MV-4-11 (cell line): ENCODE results near the gene DNER.

Source experiments
- DNase-seq: peaks from one replicate; lab custom pipeline; 2025; lab: John Stamatoyannopoulos, UW

Gene DNER

DNA sequence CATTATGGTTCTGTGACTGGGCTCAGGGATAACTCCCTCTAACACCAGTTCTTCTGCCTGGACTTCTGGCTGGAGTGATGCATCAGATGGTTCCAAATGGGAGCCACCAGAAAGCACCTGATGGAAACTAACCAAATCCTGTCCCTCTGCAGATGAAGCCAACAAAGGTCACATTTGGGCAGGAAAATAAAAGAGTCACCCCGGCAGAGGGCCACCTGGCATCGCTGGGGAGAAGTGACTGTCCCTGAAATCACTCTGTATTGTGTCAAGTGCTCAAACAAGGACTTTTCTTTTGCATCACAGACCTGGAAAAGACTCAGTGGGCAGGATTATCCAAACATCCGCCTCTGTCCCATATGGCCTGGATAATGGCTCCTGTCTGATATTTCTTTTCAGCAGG, 47.5 kb downstream of the DNER start:
- DNase-seq, result no peak

DNA sequence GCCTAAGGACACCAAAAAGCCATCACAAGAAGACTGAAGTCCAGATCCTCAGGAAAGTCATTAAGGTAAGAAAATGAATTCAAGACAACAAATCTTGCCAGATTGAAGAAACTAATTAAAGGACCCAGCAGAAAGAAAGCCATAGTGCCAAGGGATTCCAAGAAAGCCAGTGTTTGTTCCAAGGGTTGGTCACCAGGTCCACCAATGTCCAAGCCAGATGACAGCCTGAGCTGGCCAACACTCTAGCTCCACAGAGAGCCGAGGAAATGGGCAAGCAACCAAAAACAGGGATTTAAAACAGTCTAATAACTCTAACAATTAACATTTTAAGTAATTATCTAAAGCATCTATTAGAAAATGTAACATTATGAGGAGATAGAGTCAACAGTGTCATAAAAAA, 49.2 kb downstream of the DNER start:
- no peak for DNase-seq

DNA sequence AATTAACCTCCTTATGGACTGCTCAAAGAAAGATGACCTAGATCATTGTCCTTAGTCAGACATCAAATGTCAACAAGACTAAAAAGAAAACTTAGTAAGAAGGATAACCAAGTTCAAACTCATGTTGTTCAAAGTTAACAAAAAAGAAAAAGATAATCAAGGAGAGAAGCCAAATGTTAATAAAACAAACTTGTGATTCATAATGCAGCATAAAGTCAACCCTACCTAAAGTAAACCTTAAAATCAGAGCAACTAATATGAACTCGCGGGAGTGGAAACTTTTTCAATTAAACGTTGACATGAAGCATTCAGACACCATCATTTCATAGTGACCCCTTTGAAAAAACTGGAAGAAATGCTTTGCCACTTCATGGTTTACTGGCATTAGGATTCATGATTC, 52.9 kb downstream of the DNER start:
- DNase-seq, result no peak

DNA sequence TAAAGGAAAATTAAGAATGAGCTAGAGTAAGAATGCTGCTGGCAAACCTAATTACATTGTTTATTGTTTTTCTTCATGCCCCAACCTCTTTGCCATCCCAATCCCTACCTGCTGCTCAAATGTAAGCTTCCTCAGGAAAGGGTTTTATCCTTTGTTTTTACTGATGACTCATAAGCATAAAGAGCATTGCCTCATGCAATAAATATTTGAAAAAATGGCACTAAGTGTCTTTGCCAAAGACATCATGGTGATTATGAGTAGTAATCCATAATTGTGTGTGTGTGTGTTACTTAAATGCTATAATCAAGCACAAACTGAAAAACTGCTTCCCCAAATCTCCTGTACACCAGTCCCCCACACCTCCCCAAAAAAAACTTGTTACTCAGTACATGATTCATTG, 53.4 kb downstream of the DNER start:
- peak; percentile 21 for DNase-seq

DNA sequence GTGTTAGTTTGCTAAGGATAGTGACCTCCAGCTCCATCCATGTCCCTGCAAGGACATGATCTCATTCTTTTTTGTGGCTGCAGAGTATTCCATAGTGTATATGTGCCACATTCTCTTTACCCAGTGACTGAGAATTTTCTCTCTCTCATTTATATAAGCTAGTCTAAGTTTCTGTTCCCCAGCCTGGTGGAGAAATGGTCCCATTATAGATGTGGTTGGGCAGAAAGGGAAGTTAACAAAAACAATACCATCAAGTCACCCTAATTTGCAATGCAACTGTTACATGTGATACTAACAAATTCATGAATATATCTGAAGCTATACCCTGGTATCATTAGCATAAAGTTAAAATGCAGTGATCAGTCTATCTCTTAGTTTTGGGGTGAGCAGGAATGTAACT, 54.0 kb downstream of the DNER start:
- peak; percentile 89 for DNase-seq

DNA sequence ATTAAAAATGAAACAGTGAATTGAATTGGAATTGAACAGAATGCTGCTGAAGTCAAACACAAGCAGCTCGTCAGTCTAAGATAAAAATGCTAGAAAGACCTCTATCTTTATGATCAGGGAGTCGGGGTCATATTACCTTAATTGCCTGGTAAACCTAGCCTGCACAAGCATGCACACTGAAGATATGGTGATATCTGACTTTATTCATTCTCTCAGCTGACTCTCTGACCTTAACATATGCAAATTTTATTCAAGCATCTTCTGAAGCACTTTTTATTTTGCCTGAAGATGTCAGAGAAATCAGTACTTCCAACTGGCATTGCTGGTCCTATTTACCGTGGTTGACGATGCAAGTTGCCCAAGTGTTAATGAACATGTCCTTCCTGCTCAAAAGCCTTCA, 56.4 kb downstream of the DNER start:
- DNase-seq, result no peak

DNA sequence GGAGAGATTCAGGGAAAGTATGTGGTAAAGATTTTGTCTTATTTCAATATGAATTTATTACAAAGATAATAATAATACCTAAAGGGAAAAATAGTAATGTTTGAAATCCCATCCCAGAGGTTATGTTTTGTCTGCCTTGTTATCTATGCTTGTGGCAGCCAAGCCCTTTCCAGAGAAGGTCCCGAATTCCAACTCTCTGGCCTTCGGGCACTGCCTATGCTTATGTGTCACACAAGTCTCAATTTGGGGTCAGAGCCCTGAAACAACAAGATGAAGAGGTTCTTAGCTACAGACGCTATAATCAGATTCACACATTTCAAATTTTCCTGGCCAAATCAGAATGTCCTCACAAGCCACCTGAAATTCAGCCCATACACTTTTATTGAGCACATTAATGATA, 59.9 kb downstream of the DNER start:
- DNase-seq, result no peak

DNA sequence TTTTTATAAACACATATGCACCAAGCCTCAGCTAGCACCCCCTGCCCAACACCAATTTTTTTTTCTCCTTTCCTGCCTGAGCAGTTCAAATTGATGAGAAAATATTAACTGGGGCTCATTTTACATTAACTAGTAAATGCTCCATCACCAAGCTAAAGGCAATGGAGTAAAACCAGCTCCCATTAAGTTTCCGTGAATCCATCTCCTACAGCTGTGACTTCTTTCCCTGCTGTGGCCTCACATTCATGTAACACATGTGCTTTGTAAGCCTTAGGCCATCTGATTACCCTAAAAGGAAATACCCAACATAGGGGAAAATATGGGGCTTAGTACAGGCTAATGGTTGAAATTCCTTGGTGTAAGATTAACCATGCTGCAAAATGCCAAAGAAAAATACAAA, 60.8 kb downstream of the DNER start:
- no peak for DNase-seq

DNA sequence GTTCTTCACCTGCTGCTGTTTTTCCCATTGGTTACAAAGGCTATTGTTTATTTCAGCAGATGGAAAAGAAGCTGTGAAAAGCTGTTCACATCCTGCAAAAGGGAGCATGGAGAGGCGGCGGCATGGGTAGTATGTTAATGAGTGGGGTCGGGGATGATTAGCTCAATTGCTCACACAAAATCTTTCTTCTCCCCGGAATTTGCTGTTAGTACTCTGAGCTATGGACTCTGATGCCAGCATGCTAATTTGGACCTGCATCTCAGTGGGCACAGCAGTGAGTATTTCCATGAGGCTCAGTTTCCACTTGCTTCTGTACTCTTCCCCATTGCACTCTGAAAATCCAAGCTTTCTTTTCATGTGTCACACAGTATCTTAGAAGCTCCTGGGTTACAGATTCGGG, 61.6 kb downstream of the DNER start:
- no peak for DNase-seq

DNA sequence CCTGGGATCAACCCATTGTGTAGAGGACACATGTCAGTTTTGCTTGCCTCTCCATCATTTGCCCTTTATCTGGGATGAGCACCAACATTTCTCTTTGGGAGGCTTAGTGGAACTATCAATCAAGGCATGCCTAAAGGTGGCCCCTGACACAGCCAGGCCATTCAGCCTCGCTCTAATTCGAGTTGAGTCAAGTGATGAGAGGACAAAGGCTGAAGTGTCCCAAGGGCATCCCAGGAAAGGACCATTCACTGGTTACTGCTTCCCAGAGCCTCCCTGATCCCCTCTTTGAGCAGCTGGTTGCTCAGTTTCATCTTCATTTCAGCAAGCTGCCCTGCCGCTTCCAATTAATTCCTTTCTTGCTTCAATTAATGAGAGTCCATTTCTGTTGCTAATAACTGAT, 63.5 kb downstream of the DNER start:
- no peak for DNase-seq

DNA sequence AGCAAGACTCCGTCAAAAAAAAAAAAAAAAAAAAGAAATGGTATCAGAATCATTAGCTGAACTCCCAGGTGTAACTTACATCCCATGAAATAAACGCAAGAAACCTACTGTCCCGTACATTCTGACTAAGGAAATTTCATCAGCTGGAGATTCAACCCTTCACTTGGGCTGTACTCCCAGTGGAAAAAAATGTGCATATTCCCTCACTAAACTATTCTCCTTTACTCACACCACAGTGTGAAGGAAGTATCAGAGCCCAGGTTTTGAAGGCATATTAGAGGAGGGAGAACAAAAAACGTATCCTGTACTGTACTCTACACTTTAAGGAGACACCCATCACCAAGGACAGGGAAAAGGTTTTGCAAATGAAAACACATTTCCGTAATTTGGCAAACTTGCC, 64.3 kb downstream of the DNER start:
- DNase-seq, result no peak

DNA sequence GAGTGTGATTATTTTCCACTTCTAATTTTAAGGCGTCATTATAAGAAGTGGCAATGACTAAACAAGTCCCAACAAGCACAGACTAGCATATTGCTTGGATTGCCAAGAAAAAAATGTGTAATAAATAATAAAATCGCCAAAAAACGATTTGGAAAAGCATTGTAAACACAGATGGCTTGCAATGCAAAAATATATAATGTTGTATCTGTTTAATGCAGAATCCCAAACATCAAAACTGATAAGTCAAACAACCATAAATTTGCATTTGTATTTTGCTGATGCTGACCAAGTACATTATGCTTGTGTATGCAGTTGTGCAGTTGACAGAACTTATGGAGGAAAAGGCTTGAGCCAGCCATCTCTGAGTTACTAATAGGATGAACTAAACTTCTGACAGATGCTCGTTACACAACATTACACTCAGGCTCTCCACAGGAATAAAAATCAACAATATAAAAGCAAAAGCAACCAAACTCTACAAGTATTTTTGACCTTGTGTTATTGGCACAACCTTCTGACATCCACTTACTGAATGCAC, 68.1 kb downstream of the DNER start:
- no peak for DNase-seq

DNA sequence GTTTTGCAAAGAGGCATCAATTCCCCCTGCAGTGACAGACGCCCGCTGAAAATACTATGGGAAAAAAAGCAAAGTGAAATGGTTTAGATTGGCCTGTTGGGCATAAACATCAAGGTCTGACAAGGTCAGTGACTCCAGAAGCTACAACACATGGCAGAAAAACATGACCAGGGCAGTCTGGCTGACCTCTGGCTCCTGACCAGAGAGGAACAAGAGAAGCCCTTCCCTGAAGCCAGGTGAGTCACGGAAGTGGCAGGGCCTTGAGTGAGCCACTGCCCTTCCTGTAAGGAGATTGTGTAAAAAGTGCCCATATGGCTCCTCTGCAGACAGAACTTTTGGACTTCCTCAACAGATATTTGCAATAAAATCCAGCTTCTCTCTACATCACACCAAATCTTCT, 72.0 kb downstream of the DNER start:
- no peak for DNase-seq

DNA sequence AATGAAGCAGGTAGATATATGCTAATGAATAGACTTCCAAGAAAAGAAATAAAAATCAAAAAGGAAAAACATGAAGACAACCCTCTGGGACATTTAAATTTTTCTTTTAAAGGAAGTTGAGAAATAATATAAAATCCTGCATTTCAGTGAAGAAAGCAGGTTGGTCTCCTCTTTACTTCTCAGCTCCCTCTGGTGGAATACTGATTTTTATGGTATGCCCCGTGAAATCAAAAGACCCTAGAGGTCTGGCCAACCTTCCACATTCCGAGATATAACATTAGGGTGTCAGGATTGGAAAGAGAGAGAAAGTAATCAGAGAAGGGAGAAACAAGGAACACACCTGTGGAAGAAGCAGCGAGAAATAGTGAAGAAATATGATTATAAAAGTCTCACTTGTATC, 72.7 kb downstream of the DNER start:
- no peak for DNase-seq

DNA sequence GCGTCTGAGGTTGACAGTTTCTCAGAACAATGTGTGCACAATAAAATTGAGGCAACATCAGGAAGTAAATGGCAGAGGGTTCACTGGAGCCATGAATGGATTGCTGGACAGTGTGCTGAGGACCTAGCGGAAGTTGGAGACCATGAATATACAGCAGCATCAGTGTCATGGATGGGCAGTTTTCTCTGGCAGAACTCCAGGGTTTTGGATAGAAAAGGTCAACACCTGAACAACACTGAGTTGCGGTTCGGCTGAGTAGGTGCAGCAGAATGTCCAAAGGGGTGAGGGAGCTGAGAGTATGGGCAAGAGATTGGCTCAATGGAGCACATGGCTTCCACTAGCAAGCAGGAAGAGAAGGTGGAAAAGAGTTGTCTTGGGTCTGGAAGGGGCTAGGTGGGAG, 73.7 kb downstream of the DNER start:
- DNase-seq, result no peak

DNA sequence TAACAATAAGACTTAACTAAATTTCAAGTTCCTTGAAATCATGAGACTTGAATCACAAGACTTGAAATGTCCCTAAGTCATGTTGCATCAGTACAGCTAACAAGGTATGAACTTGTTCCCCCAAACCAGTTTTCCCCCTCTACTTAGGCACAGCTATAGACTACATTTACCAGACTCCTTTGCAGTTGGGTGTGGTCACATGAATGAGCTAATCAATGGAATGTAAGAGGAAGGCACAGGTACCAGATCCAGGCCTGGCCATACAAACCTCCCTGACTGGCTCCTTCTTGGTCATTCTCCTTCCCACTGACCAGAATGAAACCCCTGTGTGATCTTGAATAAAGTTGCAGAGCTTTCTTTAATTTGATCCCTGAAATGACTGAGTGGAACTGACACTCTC, 77.8 kb downstream of the DNER start:
- no peak for DNase-seq

DNA sequence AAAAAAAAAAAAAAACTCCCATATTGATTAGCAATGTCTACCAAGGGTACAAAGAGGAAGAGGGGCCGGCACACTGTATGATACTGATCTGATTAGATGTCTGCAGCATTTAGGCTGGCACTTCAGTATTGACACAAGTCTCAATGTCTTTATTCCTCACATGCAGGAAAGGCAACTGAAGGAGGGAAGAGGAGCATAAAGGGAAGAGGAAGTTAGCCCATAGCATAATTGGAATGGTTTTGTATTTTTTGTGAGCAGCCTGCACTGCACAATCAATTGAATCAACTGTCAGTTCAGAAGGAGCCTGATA, 79.0 kb downstream of the DNER start:
- DNase-seq, result no peak

DNA sequence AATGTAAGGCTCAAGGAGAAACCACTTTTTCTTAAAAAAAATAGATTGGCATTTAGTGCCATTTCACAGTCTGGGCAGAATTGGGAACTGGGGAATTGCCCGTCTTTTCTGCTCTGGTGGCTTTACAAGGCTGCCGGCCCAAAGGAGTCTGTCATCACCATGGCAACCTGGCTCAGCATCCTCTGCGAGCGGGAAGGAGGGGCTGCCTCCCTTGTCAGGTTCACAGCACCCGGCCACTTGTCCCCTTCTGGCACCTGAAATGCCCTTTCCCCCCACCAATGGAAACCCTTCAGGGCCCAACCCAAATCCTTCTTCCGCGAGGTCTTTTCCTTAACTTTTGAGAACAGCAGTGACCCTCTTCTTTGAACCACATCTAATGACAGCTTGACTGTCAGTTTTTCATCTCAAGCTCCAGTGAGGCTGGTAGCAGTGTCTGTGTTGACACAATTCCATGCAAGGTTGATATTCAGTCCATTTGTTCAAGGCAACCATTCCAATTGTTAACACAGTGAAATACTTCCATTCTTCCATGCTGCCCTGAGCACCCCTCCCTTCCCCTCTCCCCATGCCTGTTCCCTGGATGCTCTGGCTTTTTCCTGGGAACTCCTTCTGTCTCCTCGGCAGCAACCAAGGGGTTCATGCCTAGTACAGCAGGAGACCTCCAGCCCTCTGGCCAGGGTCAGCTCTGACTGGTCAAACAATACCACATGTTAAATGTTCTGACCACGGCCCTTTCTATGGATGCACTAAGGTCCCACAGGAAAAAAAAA, 79.6 kb downstream of the DNER start:
- no peak for DNase-seq

DNA sequence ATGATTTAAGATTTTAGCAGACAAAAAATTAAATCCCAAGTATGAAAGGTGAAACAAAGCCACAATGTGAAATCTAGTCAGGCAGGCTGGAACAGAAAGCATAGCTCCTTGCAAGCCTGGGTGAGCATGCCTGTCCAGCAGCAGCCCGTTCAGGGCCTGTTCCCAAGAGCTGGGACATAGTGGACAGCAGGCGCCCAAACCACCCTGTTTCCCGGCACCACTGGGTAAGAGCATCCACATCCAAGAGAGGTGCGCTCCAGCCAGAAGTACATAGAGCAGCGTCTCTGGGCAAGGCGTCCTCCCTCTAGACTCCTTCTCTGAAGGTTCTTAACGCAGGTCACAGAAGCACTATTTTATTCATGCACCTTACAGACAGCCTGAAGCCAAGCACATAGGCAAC, 80.8 kb downstream of the DNER start:
- no peak for DNase-seq

DNA sequence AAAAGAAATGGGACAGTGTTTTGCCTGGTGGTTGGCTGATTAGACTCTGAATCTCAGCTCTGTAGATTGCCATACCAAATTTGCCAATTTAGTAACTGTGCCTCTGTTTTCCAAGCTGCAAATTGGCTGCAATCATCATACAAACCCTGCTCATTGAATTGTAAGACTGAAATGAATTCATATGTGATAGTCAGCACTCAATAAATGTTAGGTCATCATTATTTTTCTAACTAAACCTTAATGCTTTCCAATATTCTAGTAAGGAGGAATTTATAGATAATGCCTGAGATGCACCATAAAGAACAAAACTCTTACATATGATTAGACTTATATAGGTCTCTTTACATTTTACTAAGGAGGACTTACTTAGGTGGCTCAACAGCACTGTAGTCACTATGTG, 85.3 kb downstream of the DNER start:
- no peak for DNase-seq

DNA sequence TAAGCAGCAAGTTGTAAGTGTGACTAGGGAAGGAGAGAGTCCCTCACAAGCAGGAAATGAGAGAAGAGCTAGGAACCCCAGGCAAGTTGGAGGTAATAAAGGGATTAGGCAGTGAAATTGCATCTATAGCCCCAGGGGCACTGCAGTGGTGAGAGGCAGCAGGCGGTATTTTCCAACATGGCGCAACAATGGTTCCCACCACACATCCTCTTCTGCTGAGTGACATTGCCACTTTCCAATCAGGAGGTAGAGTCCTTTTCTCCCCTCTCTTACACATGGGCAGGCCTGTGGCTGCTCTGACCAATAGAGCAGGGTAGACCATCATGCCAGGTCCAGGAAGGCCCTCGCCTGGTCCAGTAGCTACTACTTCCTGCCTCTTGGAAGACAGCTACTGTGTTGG, 86.6 kb downstream of the DNER start:
- peak; percentile 20 for DNase-seq

DNA sequence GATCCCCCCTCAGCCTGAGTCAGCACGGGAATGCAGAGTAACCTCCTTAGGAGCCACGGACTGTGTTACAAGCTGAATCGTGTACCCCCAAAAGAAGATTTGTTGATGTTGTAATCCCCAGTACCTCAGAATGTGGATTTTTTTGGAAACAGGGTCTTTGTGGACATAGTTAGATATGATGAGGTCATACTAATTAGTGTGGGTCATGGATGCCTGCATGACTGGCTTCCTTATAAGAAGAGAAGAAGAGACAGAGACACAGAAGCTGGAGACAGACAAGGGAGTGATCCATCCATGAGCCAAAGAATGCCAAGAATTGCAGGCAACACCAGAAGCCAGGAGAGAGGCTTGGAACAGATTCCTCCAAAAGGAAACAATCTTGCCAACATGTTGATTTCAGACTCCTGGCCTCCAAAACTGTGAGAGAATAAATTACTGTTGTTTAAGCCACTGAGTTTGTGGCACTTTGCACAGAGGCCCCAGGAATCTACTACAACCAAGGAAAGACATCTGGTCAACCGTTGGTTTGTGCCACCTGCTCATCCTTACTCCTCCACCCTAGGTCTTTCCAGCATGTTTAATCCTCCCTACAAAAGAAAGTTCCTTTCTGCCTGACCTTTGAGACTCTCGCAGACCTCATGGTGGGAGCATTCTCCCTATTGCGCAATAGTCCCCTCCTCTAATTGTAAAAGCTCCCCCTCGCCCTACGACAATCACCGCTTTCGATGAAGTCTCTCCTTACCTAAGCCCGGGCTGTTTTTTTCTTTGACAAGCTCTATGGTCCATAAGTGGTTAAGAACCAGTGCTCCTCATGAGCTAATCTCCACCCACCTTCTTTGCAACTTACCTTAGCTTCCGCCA, 91.6 kb downstream of the DNER start:
- no peak for DNase-seq

DNA sequence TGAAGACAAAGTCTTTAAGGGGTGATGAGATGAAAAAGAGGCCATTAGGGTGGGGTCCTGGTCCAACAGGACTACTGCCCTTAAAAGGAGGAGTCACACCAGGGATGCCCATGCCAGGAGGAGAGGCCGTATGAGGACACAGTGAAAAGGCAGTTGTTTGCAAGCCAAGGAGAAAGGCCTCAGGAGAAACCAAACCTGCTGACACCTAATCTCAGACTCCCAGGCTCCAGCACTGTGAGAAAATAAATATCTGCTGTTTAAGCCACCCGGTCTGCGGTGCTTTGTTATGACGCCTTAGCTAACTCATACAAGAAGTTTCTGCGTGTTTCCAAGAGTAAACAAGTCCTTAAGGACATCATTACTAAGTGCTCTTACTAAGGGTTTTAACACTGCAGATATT, 93.6 kb downstream of the DNER start:
- no peak for DNase-seq

DNA sequence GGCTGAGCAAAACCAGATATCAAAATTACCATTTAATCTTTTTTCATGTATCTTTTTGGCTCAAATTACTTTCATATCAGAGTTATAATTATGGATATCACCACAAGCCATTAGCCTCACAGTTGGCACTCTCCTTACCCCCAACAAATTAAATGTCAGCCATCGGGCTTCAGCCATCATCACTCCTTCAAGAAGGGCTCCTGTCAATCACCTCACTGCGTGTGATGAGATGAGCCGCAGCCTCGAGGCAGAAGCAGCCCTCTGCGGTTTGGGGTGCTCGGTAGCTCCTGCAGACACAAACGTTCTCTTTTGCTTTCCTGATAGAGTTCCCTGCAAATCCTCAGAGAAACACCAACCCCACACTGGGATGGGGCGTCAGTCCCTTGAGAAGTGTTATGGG, 94.1 kb downstream of the DNER start:
- DNase-seq, result no peak
